ENCODE results near the gene UAP1. TPM values are rescaled to one million over a fixed set of nuclear protein-coding genes. Genes with fewer than 3 reads are reported as not detected.

Gene UAP1
- total and polyA plus RNA-seq, 2 donors (not counting 1 experiment from before 2014, with no cell fraction given) = 5.3 to 16.4 TPM

- Histone ChIP-seq H3K4me3 (ENCODE audit: control extremely low read depth in 1 of 5, extremely low read depth in 1 of 5, insufficient read depth in 1 of 5, low read depth in 2 of 5, low read length in 4 of 5) (no peak overlapping the region), H3K36me3 (replicated peaks in 1 of 2; ENCODE audit: control extremely low read depth in 1 of 2, control insufficient read depth in 1 of 2, extremely low read depth in 1 of 2, insufficient read depth in 2 of 2, low read length in 1 of 2) (no peaks in the 10 kb centered on the region), H3K27me3 (replicated peaks in 1 of 4; ENCODE audit: control extremely low read depth in 1 of 4, control insufficient read depth in 3 of 4, insufficient read depth in 4 of 4, low read length in 3 of 4) (no peaks in the 10 kb centered on the region), H4K20me1 (ENCODE audit: control insufficient read depth, insufficient read depth, low read length, poor library complexity, severe bottlenecking) (no peaks in the 10 kb centered on the region), H3K9ac (ENCODE audit: low read length) (no peak overlapping the region), H3K4me2 (replicated peaks; ENCODE audit: low read depth, low read length, poor library complexity, severe bottlenecking) (no peak overlapping the region), H3K79me2 (ENCODE audit: control insufficient read depth, insufficient read depth, low read length) (no peaks in the 10 kb centered on the region), H3K27ac (ENCODE audit: low read length in 2 of 2) (no peak overlapping the region), H3K4me1 (ENCODE audit: control insufficient read depth in 2 of 2, insufficient read depth in 2 of 2, low read length in 2 of 2) (no peaks in the 10 kb centered on the region), H2AFZ (ENCODE audit: insufficient read depth, low read depth, low read length, poor library complexity, severe bottlenecking) (no peak overlapping the region), H3K9me3 (ENCODE audit: control extremely low read depth in 1 of 3, control insufficient read depth in 2 of 3, insufficient read depth in 1 of 3, low read length in 2 of 3) (peaks cover 2 to 6% (median 6%) of the 10 kb centered on the region in 3 donors)
- no peaks in the 10 kb centered on the region for H3K4me1 Mint-ChIP-seq
- no peaks in the 10 kb centered on the region for H3K27me3 Mint-ChIP-seq
- intact Hi-C loops (cut with micrococcal nuclease) = no loop called here
- no peak overlapping the region for H3K27ac Mint-ChIP-seq
- no peak for ATAC-seq (ENCODE audit: low read depth)
- WGBS (ENCODE audit: insufficient coverage) = 100% methylated on average over 1 of the region's 3 CpGs
- CTCF ChIA-PET = no interaction called here
- no peak for DNase-seq
- POLR2A ChIA-PET = interaction anchor here (0.6 kb wide), 1 partner anchor 40 kb away, joined by 4 read pairs; no protein-coding TSS in a partner anchor
- H3K9me3 Mint-ChIP-seq (ENCODE audit: insufficient read depth) = no peaks in the 10 kb centered on the region
- no peak overlapping the region for H3K4me3 Mint-ChIP-seq
- TF ChIP-seq CTCF (IDR thresholded peaks at IDR 0.05) = no peak
- TF ChIP-seq EZH2 (IDR thresholded peaks at IDR 0.05; ENCODE audit: borderline replicate concordance, insufficient read depth, low read depth, low read length, poor library complexity, severe bottlenecking) = no peak
These were observed 18.3 kb upstream of the UAP1 start for GRCh38 chr1:162543228-162543627.

- H3K79me2 ChIP-seq (ENCODE audit: control insufficient read depth, insufficient read depth, low read length) = no peaks in the 10 kb centered on the region
- CTCF ChIA-PET = interaction anchor here (0.7 kb wide), 1 partner anchor 12 kb away, joined by 3 read pairs; no protein-coding TSS in a partner anchor
- H3K4me2 ChIP-seq (replicated peaks; ENCODE audit: low read depth, low read length, poor library complexity, severe bottlenecking) = no peak overlapping the region
- no peak overlapping the region for H3K9ac ChIP-seq (ENCODE audit: low read length)
- no peak overlapping the region for H3K4me3 ChIP-seq (ENCODE audit: control extremely low read depth in 1 of 5, extremely low read depth in 1 of 5, insufficient read depth in 1 of 5, low read depth in 2 of 5, low read length in 4 of 5)
- intact Hi-C loops (cut with micrococcal nuclease) = no loop called here
- ATAC-seq (ENCODE audit: low read depth) = no peak
- Mint-ChIP-seq H3K9me3 (ENCODE audit: insufficient read depth) (no peaks in the 10 kb centered on the region), H3K4me3 (no peak overlapping the region), H3K27ac (no peak overlapping the region), H3K27me3 (no peaks in the 10 kb centered on the region), H3K4me1 (no peaks in the 10 kb centered on the region)
- peaks cover 1 to 6% (median 3%) of the 10 kb centered on the region in 3 donors for H3K9me3 ChIP-seq (ENCODE audit: control extremely low read depth in 1 of 3, control insufficient read depth in 2 of 3, insufficient read depth in 1 of 3, low read length in 2 of 3)
- POLR2A ChIA-PET = no interaction called here
- no peaks in the 10 kb centered on the region for H3K27me3 ChIP-seq (replicated peaks in 1 of 4; ENCODE audit: control extremely low read depth in 1 of 4, control insufficient read depth in 3 of 4, insufficient read depth in 4 of 4, low read length in 3 of 4)
- no peak for DNase-seq
- no peaks in the 10 kb centered on the region for H4K20me1 ChIP-seq (ENCODE audit: control insufficient read depth, insufficient read depth, low read length, poor library complexity, severe bottlenecking)
- H3K36me3 ChIP-seq (replicated peaks in 1 of 2; ENCODE audit: control extremely low read depth in 1 of 2, control insufficient read depth in 1 of 2, extremely low read depth in 1 of 2, insufficient read depth in 2 of 2, low read length in 1 of 2) = no peaks in the 10 kb centered on the region
- 86% methylated on average over 2 of the region's 4 CpGs for WGBS (ENCODE audit: insufficient coverage)
- H3K27ac ChIP-seq (ENCODE audit: low read length in 2 of 2) = no peak overlapping the region
- TF ChIP-seq CTCF (IDR thresholded peaks at IDR 0.05) (no peak), EZH2 (IDR thresholded peaks at IDR 0.05; ENCODE audit: borderline replicate concordance, insufficient read depth, low read depth, low read length, poor library complexity, severe bottlenecking) (no peak)
- no peaks in the 10 kb centered on the region for H3K4me1 ChIP-seq (ENCODE audit: control insufficient read depth in 2 of 2, insufficient read depth in 2 of 2, low read length in 2 of 2)
- H2AFZ ChIP-seq (ENCODE audit: insufficient read depth, low read depth, low read length, poor library complexity, severe bottlenecking) = no peak overlapping the region
These were observed 13.4 kb upstream of the UAP1 start for GRCh38 chr1:162548170-162548569.
